Stimulated activated CD4-positive, alpha-beta T cell treated with anti-CD3 and anti-CD28 coated beads, Interleukin-4, amount 100 ng/mL, for 24 hours (primary cell): ENCODE data around the gene TNC.
"Not testable (repeated sequence)": the region's sequence is repeated elsewhere in the genome, so short reads cannot be mapped to it uniquely, and the experiment has no call there.

ENCODE experiments used
- DNase-seq: peaks from one replicate; pipeline ENCODE4 v3.0.0-alpha.2; 2020

Gene TNC

GRCh38 chr9:115134941-115135340 is 17.0 kb upstream of the TNC start:
- no peak for DNase-seq

- DNase-seq, result no peak
These were observed 15.7 kb upstream of the TNC start for GRCh38 chr9:115133649-115134048.

- no peak for DNase-seq
These were observed 14.7 kb upstream of the TNC start for GRCh38 chr9:115132648-115133047.

GRCh38 chr9:115130176-115130575 is 12.2 kb upstream of the TNC start:
- DNase-seq, result no peak

GRCh38 chr9:115128726-115129125 is 10.8 kb upstream of the TNC start:
- not testable (repeated sequence) for DNase-seq

GRCh38 chr9:115127191-115127817 is 9.3 kb upstream of the TNC start:
- no peak for DNase-seq

- no peak for DNase-seq
These were observed 8.4 kb upstream of the TNC start for GRCh38 chr9:115126404-115126803.

- no peak for DNase-seq
These were observed 5.0 kb upstream of the TNC start for GRCh38 chr9:115122937-115123336.

- DNase-seq, result no peak
These were observed 3.2 kb upstream of the TNC start for GRCh38 chr9:115121181-115121580.

GRCh38 chr9:115118879-115119218 is 892 bp upstream of the TNC start:
- DNase-seq, result no peak

- DNase-seq, result no peak
These were observed 1.3 kb downstream of the TNC start for GRCh38 chr9:115116421-115117284.

- DNase-seq, result no peak
These were observed 2.0 kb downstream of the TNC start for GRCh38 chr9:115115924-115116323.

- no peak for DNase-seq
These were observed 2.7 kb downstream of the TNC start for GRCh38 chr9:115115117-115115880.

GRCh38 chr9:115114546-115114945 is 3.4 kb downstream of the TNC start:
- DNase-seq, result no peak

- no peak for DNase-seq
These were observed 3.9 kb downstream of the TNC start for GRCh38 chr9:115114084-115114483.

GRCh38 chr9:115111874-115112273 is 6.1 kb downstream of the TNC start:
- no peak for DNase-seq

GRCh38 chr9:115109486-115109885 is 8.5 kb downstream of the TNC start:
- DNase-seq, result no peak

- no peak for DNase-seq
These were observed 10.3 kb downstream of the TNC start for GRCh38 chr9:115107701-115108100.

GRCh38 chr9:115106642-115107041 is 11.3 kb downstream of the TNC start:
- DNase-seq, result no peak

- DNase-seq, result no peak
These were observed 12.0 kb downstream of the TNC start for GRCh38 chr9:115106001-115106400.

GRCh38 chr9:115104908-115105307 is 13.0 kb downstream of the TNC start:
- DNase-seq, result no peak

GRCh38 chr9:115103746-115104477 is 14.0 kb downstream of the TNC start:
- no peak for DNase-seq

GRCh38 chr9:115099901-115100300 is 18.1 kb downstream of the TNC start:
- no peak for DNase-seq
